ENCODE measurements around the gene CLIC2.
A peak's percentile ranks its signal among the peaks of the same experiment; 100 is the strongest.
"Not testable (repeated sequence)": the region's sequence is repeated elsewhere in the genome, so short reads cannot be mapped to it uniquely, and the experiment has no call there.

Gene CLIC2

DNA sequence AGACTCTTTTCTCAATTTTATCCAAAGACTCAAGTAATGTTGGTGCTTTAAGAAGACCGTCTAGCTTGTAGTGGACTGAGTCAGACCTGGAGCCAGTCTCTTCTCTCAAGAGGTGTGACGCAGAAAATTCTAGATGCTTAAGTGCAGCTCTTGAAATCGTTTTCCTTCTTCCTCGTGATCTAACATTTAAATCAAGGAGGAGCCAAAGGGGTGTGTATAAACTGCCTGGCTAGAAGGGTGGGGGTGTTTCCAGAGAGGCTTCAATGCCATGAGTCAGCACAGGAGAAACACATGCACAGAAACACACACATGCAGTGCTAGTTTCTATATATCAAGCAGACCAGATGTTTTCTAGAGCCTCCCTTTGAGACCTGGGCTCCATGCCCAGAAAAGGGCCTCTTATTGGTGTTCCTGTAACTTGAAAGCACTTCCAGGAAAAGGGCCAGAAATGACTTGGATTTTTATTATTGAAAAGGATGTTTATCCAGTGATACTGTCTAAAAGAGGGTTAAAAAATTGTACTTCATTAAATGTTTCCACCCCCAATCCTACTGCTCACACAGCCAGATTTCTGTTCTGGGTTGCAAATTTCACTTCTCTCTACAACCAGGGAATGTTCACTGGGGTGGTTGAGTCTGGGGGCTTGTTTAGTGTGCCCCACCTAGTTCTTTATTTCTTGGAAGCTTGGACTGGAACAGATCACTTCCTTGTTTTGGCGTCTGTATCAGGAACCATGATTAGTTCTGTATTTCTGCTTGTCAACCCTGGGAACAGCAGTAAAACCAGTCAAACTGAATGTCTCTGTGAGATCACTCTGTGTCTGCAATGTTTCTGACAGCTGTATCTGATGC is at the start of gene CLIC2:
TSS of gene CLIC2 (minus strand) at position 129 of the 851 bp plus-strand sequence. CDS start 187 bp downstream, outside the sequence.
- Histone ChIP-seq H3K9me3 (ENCODE audit: low read depth, low read length) (no peaks in the 10 kb centered on the region), H3K9ac (ENCODE audit: insufficient read length) (peak within 1 kb of the TSS; percentile 48), H3K27ac (peak within 1 kb of the TSS; percentile 91), H3K4me3 (peak within 1 kb of the TSS; percentile 73), H3K36me3 (ENCODE audit: insufficient read depth, low read length) (no peaks in the 10 kb centered on the region)
- TF ChIP-seq FOXP2 (optimal IDR thresholded peaks at IDR 0.05; ENCODE audit: control extremely low read depth, extremely low read length, insufficient read depth) (no peak), EZH2 (IDR thresholded peaks at IDR 0.05) (no peak), POLR2AphosphoS5 (IDR thresholded peaks at IDR 0.05; ENCODE audit: borderline replicate concordance, low read depth, low read length) (no peak; the same call in 1 of the 2 replicates)
- peak; percentile 79 for DNase-seq (ENCODE audit: low read depth, low spot score)

DNA sequence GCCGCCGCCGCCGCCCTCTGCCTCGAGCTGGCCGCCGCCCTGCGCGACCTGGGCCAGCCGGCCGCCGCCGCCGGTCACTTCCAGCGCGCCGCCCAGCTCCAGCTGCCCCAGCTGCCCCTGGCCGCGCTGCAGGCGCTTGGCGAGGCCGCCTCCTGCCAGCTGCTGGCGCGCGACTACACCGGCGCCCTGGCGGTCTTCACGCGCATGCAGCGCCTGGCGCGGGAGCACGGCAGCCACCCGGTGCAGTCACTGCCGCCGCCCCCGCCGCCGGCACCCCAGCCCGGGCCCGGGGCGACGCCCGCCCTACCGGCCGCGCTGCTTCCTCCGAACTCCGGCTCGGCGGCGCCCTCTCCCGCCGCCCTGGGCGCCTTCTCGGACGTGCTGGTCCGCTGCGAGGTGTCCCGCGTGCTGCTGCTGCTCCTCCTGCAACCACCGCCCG is 48.1 kb upstream of the CLIC2 start:
- H3K4me3 ChIP-seq; H3K36me3 ChIP-seq (ENCODE audit: insufficient read depth, low read length); H3K9ac ChIP-seq (ENCODE audit: insufficient read length); H3K27ac ChIP-seq; DNase-seq (ENCODE audit: low read depth, low spot score); H3K9me3 ChIP-seq (ENCODE audit: low read depth, low read length): not testable (repeated sequence)

GRCh38 chrX:155381843-155382528 is 47.6 kb upstream of the CLIC2 start, which contains the start of gene F8A2:
F8A2 (plus strand) TSS chrX:155382095; CDS start chrX:155382115, 20 bp downstream.
- H3K9ac ChIP-seq (ENCODE audit: insufficient read length): not testable (repeated sequence)

GRCh38 chrX:155379802-155380201 is 45.4 kb upstream of the CLIC2 start:
- not testable (repeated sequence) for H3K4me3 ChIP-seq; H3K27ac ChIP-seq; H3K9me3 ChIP-seq (ENCODE audit: low read depth, low read length); H3K9ac ChIP-seq (ENCODE audit: insufficient read length); DNase-seq (ENCODE audit: low read depth, low spot score); H3K36me3 ChIP-seq (ENCODE audit: insufficient read depth, low read length)

More at GRCh38 chrX:155381843-155382528, 47.6 kb upstream of the CLIC2 start, which contains the start of gene F8A2:
- H3K36me3 ChIP-seq (ENCODE audit: insufficient read depth, low read length); H3K27ac ChIP-seq; H3K9me3 ChIP-seq (ENCODE audit: low read depth, low read length); H3K4me3 ChIP-seq; DNase-seq (ENCODE audit: low read depth, low spot score): not testable (repeated sequence)

DNA sequence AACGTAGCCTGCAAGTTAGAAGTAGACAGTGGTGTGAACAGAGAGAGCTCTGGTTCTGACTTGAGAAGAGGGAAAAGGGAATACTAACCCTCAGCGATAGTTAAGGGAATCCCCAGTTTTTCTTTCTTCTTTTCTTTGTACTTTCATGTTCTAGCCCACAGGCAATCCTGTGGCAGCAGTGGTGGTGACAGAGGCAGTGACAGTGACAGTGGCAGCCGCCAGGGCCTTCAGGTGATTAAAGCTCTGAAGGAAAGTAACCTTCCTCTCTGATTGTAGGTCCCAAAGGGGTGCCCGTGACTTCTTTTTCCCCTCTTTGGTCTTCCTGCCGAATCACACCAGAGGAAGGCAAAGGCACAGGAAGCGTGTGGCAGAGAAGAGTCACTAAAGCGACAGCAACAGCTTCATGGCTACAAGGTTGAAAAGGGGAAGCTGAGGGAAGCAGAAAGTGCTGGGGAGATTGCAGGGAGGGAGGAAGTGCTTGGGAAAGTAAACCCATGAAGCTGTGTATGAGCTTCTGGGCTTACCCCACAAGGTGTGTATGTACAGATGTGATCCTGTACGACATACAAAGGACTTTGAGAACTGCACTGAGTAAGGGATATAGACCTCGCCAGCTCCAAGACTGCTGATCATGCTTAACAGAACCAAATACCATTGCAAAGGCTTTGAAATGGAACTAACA is 39.5 kb upstream of the CLIC2 start:
- H3K36me3 ChIP-seq (ENCODE audit: insufficient read depth, low read length); H3K9ac ChIP-seq (ENCODE audit: insufficient read length); H3K9me3 ChIP-seq (ENCODE audit: low read depth, low read length); DNase-seq (ENCODE audit: low read depth, low spot score); H3K27ac ChIP-seq; H3K4me3 ChIP-seq: not testable (repeated sequence)

- H3K4me3 ChIP-seq; H3K27ac ChIP-seq; H3K9ac ChIP-seq (ENCODE audit: insufficient read length); DNase-seq (ENCODE audit: low read depth, low spot score); H3K9me3 ChIP-seq (ENCODE audit: low read depth, low read length); H3K36me3 ChIP-seq (ENCODE audit: insufficient read depth, low read length): not testable (repeated sequence)
Observed at GRCh38 chrX:155363712-155364111, 29.3 kb upstream of the CLIC2 start.

GRCh38 chrX:155349448-155349847 is 15.0 kb upstream of the CLIC2 start:
- H3K36me3 ChIP-seq (ENCODE audit: insufficient read depth, low read length); H3K27ac ChIP-seq; H3K9ac ChIP-seq (ENCODE audit: insufficient read length); H3K4me3 ChIP-seq; DNase-seq (ENCODE audit: low read depth, low spot score); H3K9me3 ChIP-seq (ENCODE audit: low read depth, low read length): not testable (repeated sequence)

DNA sequence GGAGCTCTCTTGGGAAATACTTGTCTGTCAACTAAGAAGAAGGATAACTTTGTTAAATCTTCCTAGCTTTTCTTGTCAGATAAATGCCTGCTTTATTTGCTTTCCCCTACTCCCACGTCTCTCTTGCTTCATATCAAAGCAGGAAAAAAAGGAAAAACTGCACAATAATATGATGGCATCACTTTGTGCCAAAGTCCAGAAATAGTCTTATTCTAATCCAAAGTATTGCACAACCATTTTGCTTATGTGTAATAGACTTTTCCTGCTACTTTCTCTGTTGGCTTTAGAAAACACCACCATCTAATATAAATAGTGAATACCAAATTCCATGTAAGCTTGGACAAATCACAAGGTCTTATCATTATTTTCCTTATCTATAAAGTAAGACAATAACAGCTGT is 11.3 kb upstream of the CLIC2 start:
- not testable (repeated sequence) for H3K27ac ChIP-seq; H3K9ac ChIP-seq (ENCODE audit: insufficient read length); DNase-seq (ENCODE audit: low read depth, low spot score); H3K4me3 ChIP-seq; H3K9me3 ChIP-seq (ENCODE audit: low read depth, low read length); H3K36me3 ChIP-seq (ENCODE audit: insufficient read depth, low read length)

DNA sequence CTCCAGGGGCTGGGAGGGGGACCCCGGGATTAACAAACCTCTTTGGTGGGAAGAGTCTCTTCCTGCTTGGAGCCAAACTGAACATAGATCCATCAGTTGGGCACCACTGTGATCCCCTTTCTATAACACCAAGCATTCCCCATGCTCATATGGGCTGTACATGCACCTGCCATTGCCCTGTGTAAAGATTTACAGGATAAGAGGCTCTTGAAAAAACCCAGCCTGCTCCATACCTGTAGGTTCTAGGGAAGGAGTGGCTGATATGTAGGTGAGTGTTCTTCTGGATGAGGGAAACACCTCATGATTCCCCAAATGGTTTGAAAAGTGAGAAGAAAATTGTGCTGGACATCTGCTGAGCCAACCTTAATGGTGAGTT is 911 bp upstream of the CLIC2 start:
- peak overlapping the region; percentile 91; the same call in 1 of the 2 replicates for H3K27ac ChIP-seq
- H3K9me3 ChIP-seq (ENCODE audit: low read depth, low read length); H3K9ac ChIP-seq (ENCODE audit: insufficient read length); DNase-seq (ENCODE audit: low read depth, low spot score); H3K36me3 ChIP-seq (ENCODE audit: insufficient read depth, low read length): not testable (repeated sequence)
- 0 out of 2 replicates have a peak overlapping the region, but pooled peaks have one; percentile 73 for H3K4me3 ChIP-seq
